Measurements from ENCODE around the gene PLCH1.

- TF ChIP-seq CTCF (conservative IDR thresholded peaks at IDR 0.05; ENCODE audit: low read depth in 2 of 2), result no peak
- TF ChIP-seq EZH2 (IDR thresholded peaks at IDR 0.05; ENCODE audit: low read depth, unreplicated experiment), result no peak
- TF ChIP-seq POLR2AphosphoS5 (IDR thresholded peaks at IDR 0.05; ENCODE audit: low read depth), result no peak
- no peak for TF ChIP-seq EZH2phosphoT487 (IDR thresholded peaks at IDR 0.05; ENCODE audit: unreplicated experiment)
- TF ChIP-seq ZNF331 (CRISPR knock-in tag; IDR thresholded peaks at IDR 0.05; ENCODE audit: low read depth), result no peak
- no peak for TF ChIP-seq REST (IDR thresholded peaks at IDR 0.05; ENCODE audit: unreplicated experiment)
- no peak for TF ChIP-seq ETS1 (IDR thresholded peaks at IDR 0.05)
- TF ChIP-seq CREB1 (CRISPR knock-in tag; IDR thresholded peaks at IDR 0.05; ENCODE audit: low read depth), result no peak
- no peak for TF ChIP-seq JUNB (IDR thresholded peaks at IDR 0.05; ENCODE audit: unreplicated experiment)
These were observed 413.8 kb downstream of the PLCH1 start for GRCh38 chr3:155331078-155331477.
